Stimulated activated CD8-positive, alpha-beta memory T cell treated with anti-CD3 and anti-CD28 coated beads, Interleukin-7, amount 100 ng/mL, for 48 hours (primary cell): ENCODE data around the gene TOX2.

Experiments used
- DNase-seq, 2 donors: peaks; one replicate each; pipeline ENCODE4 v3.0.0-alpha.2; 2020; ENCODE audit warnings: low read depth in 1 of 2; ENCODE audit errors: extremely low read depth in 1 of 2

TOX2 gene

DNA sequence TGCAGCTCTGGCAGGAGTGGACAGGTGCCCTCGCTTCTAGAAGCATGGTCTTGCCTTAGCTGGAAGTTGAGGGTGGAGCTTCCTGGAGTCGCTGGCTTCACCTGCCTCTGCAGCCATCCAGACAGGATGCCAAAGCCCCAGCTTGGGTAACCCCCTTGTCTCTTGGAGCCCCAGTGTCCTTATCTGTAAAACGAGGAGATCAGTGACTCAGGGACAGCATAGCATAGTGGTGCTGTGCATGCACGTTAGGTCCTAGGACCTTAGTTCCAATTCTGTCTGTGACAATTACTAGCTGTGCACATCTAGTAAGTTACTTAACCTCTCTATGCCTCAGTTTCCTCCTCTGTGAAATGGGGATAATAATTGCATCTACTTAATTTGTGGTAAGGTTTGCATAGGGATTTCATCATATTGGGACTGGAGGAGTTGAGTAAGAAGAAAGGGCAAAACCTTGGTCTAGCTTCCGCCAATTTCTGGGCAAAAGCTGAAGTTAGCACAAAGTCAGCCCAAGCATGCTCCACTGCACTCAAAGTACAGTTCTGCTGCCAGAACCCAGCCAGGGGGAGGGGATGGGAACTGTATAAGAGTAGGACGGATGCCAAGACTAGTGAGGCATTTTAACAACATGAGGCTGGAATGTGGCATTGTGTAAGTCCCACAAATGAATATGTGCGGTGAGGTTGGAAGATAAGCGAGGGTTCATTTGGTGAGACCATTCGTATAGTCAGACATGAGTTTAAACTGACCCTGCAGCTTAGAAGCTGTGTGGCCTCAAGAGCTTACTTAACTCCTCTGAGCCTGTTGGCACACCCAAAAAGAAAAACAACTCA, 24.5 kb downstream of the TOX2 start:
- DNase-seq = no peak

DNA sequence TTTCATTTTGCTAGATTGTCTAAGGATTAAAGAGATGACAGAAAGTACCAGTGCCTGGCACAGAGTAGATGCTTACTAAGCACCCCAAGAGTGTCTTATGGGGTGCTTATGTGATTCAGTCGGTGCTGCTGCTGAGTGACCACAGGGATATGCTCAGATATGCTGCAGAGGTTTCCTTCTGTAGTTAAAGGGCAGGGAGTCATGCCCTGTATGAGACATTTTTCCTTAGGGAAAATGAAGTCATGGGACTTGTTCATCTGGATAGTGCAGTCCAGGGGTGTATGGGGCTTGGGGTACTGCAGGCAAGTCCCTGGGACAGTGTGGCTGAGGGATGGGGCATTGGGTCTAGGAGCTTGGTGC, 25.1 kb downstream of the TOX2 start:
- no peak for DNase-seq

DNA sequence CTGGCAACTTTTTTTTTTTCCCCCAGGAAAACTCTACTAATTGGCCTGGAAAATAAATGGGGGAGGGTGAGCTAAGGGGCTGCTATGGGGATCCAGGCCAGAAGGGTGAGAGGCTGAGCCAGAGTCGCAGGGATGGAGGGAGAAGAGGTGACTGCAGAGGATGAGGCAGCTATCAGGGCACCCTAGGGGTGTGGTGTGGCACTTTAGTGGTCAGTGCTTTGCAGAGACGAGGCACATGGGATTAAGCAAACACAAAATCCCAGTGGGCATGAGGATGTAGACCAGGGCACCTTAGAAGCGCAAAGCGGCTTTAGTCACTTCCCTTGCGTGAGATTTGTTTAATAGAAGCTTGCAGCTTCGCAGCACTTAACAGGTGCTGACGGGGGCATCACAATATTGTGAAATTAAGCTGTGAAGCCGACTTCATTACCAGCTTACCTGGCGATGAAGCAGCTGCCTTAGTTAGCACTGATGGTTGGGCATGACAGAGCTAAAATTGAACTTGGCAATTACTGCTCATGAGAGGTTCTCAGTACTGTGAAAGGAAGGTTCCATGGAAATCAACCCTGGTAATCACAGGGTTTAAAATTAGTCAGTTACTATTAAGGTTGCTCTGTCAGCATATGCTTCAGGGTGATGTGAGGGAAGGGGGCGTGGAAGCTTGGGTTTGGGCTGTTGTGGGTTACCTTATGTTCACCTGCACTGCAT, 26.0 kb downstream of the TOX2 start:
- no peak for DNase-seq

DNA sequence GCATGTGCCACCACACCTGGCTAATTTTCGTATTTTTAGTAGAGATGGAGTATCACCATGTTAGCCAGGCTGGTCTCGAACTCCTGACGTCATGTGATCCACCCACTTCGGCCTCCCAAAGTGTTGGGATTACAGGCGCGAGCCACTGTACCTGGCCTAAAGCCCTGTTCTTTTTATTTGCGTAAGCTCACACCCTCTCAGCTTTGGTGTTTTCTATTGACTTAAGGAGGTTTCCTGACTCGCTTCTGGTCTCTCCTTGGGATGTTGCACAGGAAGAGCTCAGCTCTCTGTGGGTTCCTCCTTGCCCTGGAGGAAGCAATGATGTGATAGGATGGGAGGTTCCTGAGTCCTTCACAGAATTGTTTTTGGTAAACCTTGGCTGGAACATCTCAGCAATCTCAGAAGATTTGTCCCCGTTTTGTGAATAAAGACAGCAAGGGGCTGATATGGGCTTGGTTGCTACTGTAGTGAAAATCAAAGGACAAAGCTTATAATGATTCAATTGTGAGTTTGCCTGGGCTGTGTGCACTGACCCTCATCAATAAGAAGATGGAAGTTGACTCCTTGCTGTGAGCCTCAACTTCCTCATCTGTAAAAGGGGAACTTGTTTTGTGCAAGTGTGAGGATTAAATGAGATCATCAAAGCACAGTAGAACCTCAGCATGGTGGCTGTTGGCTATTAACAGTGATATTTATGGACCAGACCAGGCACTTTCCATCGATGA, 27.0 kb downstream of the TOX2 start:
- DNase-seq = no peak

DNA sequence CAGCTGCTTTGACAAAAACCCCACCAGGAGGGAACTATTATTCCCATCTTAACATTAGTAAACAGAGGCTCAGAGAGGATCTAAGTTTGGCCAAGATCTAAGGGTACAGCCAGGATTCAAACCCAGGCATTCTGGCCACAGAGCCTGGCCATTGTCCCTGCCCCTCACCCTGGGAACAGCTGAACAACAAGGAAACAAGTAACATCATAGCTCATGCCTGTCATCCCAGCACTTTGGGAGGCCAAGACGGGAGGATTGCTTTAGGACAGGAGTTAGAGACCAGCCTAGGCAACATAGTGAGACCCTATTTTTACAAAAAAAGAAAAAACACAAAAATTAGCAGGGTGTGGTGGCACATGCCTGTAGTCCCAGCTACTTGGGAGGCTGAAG, 27.5 kb downstream of the TOX2 start:
- no peak for DNase-seq

DNA sequence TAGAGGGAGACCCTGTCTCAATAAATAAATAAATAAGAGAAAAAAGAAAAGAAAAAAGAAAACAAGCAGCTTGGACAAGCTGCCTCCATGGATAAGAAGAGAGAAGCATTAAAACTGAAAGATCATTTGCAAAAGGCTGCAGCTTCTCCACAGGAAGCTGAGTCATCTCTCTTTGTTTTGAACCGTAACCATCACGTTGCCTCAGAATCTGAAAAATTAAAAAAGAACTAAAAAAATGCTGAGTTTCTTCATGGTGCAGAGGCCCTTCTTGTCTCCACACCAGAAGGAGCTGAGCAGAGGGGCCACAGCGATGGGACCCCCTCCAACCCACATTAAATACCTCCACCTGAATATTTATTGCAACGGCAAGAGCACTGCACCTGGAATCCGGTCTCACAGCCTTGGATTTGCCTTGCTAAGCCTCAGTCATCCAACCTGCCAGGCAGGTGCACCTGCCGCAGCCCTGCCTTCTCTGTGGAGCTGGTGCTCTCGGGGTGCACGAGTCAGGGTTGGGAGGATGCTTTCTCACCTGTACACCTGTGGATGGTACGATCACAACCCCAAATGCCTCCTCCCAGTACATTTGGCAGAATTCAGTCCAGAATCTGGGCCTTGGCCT, 28.1 kb downstream of the TOX2 start:
- no peak for DNase-seq

DNA sequence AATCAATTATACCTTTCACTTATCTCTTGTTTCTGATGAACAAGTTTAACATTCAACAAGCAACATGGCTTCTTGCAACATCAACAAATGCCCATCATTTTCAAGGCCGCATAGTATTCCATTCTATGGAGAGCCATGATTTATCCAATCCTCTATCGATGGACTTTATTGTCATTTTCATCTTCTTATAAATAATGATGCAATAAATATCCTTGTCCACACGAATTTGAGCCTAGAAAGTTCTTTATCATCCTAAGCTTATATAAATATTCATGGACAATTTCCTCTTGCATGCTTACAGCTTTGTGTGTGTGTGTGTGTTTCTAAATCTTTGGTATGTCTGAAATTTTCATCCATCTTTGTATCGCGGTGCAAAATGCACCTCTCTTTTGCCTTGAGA, 29.1 kb downstream of the TOX2 start:
- DNase-seq = no peak

DNA sequence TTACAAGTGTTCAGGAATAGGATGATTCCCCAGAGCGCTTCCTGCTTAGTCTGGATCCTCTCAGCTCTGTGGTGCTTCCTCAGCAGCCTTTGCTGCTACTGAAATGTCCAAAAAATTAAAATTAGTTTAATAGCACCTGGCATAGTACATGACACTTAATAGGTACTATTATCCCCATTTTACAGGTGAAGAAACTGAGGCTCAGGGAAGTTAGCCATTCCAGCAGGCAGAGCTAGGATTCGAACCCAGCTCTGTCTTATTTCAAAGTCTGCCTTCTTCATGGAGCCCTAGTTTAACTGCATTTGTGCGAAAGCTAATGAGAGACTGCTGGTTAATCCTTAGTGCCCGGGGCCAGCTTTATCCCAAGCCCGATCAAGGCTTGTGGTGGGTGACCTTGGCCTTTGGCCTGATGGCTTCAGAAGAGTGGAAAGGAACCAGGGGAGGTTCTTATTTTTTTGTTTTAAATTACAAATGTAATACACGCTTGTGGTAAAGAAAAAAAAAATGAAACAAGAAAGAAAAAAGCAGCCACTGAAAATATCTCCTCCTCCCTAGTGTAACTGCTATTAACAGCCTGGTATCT, 30.1 kb downstream of the TOX2 start:
- no peak for DNase-seq

DNA sequence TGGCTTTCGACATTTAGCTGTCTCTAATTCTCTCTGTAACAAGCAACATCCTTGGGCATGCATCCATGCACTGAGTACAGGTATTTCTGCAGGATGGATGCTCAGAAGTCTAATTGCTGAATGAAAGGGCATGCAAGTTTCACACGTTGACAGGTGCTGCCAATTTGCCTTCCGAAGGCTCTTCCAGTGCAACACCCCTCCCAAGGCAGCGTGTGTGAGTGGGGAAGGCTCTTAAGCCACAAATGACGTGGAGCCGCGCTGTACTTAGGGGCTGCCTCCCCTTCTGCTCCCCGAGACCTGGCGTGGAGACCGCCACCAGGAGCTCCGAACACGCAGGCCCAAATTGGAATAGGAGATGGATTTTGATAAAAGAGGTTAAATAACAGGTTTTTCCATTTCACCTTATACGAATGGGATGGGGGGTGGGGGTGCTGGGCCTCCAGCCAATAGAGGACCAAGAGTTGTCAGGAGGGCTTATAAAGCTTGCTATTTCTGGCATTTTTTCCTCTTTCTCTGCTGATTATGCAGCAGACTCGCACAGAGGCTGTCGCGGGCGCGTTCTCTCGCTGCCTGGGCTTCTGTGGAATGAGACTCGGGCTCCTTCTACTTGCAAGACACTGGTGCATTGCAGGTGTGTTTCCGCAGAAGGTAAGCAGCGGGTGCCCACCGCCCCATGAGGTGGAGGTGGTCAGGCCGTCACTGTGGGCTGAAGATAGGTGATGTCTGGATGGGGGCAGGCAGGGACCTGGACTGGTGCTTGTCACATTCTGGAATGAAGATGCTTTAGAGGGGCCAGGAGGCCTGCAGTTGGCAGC, 30.9 kb downstream of the TOX2 start:
- DNase-seq = no peak

DNA sequence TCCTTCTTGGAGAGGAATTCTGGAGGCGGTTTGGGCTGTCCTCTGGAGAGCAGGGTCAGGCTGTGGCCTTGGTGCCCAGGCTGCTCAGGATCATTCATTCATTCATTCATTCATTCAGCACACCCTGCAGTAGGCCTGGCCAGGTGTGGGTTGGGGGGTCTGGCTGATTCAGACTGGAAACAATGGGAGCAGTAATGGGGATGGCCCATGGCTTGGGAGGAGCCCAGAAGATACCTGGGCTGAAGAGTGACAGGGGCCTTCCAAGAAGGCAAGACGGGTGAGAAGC, 31.5 kb downstream of the TOX2 start:
- no peak for DNase-seq

DNA sequence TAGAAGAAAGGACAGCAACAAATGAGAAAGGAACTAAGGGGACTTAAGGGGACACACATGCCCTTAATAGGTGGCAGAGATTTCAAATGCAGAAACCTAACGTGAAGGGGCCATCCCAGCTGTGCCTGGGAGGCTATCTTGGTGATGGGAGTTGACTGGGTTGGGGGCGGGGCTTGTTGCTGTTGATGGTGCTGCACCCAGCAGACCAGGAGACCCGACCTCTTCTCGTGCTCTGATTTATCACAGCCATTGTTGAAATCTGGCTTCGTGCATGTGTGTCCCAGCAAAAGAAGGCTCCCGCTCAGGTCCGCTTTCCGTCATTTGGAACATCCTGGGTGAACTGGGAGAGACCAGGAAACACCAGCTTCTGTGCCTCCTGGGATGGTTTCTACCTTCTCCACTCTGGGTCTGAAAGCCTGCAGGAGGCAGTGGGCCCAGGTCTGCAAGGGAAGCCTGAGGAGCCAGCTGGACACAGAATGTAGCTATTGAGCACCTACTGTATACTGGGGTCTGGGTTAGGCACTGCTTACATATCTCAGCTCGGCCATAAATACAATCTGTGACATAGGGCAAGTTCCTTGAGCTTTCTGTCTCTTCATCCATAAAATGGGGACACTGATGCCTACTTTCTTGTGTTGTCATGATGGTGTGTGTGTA, 32.1 kb downstream of the TOX2 start:
- no peak for DNase-seq

DNA sequence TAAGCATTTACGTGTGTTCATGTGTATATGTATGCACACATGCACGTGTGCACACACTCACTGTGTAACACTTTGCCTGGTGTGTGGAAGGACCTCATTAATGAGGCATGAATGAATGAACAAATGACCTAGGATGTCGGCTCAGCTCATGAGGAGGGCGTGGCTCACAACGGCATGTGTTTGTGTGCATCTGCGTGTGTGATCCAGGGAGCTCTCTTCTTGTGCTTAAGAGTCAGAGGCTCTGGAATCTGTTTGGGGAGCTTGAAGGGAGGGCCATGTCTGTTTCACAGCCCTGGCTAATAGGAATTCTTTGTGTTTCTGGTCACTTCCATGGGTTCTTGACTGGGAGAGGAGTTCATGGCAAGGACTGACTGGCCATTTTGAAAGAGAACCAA, 32.7 kb downstream of the TOX2 start:
- no peak for DNase-seq

DNA sequence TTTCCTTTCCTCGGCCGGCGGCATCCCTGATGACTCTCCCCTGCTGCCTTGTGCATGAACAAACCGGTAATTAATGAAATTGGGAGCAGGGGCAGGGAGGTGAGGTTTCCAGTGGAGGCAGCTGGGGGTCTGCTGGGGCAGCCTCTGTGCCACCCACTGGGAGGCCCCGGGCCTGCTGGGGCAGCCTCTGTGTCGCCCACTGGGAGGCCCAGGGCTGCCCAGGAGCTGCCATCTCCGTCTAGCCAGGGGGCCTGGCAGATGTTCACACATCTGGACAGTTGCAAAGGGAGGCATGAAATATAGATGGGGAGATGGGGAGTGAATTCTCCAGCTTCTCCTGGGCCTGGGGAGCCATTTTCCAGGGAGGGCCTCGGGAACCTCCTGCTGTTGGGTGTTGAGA, 33.8 kb downstream of the TOX2 start:
- no peak for DNase-seq

DNA sequence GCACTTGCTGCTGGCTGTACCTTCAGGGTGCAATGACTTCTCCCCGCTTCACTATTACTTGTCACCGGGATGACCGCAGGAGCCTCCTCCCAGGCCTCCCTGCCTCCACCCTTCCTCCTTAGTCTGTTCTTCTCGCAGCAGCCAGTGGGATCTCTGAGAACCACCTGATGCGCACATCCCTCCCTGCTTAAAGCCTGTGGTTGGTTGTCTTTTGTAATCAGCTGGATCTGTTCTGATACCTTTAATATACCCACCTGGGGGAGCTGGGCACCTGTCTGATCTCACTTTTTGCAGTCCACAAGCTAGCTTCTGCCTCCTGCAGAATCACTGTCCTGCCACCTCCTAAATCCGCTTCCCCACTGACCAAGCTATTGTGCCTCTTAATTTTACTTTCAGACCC, 34.6 kb downstream of the TOX2 start:
- DNase-seq = no peak

DNA sequence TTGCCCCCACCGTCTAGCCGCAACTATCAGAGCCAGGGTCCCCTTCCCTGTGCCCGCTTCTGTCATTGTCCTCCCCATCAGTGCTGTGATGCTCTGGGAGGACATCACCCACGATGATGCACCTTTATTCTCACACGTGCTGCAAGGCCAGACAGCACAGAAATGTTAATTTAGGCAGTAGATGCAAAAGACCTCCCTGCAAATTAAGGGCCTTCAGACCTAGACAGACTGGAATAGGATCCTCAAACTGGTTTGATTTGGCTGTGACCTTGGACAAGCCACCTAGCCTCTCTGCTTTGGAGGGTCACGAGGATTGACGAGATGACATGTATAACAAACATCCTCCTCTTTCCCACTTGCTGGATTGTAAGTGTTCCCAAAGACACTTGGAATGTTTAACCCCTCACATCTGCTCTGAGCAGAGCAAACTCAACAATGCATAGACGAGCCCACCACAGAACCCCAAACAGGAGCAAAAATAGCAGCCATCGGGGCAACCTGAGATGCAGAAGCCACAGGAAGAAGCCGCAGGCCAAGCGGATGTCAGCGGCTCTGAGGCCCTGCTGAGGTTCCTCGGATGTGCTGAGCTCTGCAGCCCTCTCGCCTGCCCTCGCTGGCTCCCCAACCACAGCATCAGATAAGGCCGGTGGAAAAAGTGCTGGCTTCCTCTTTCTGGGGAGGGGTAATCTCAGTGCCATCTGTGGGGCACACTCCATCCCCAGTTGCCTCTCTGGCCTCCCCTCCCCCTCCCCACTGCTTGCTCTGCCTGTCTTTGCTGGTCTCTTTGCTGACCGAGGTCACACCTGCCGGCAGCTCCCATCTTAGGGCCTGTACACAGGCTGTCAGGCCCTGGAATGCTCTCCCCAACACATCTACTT, 35.3 kb downstream of the TOX2 start:
- DNase-seq = peak; percentile 58 to 74

DNA sequence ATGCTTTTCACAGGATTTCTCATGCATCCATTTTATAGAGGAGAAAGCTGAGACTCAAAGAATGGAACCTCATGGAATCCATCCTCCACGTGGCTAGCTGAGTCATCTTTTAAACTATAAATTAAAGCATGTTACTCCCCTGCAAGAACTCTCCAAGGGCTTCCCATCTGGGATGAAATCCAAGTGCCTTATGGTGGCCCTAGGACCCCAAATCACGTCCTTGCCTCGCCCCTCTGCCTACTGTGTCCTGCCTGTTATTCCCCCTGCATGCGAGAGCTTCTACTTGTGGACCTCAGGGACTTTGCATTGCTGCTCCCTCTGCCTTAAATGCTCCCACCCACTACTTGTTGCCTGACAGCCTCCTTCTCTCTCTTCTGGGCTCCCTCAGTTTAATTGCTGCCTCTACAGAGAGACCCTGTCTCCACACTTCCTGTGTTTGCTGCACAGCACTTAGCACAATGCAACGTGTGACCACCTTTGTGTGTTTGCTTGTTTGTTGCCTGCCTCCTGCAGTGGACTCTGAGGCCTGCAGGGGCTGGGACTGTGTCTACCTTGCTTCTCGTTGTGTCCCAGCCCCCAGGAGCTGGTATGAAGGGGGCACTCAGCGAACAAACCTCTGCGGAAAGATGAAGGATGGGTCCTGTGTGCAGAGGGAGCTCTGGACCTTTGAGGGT, 39.4 kb downstream of the TOX2 start:
- DNase-seq = no peak

DNA sequence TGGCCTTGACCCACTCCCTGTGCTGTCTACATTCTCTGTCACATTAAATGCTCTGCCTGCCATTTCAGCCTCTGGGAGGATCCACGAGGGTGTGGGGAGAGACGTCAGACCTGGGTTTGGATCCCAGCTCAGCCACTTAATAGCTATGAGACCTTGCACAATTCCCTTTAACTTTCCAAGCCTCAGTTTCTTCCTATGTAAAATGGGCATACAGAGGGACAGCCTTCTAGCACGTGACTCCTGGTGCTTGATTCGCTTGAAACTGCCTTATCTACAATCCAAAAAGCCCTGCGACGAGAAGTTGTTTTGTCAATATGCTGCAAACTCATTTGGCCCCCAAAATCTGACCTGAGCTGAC, 40.0 kb downstream of the TOX2 start:
- DNase-seq = peak in 1 of 2 donors; percentile 25

DNA sequence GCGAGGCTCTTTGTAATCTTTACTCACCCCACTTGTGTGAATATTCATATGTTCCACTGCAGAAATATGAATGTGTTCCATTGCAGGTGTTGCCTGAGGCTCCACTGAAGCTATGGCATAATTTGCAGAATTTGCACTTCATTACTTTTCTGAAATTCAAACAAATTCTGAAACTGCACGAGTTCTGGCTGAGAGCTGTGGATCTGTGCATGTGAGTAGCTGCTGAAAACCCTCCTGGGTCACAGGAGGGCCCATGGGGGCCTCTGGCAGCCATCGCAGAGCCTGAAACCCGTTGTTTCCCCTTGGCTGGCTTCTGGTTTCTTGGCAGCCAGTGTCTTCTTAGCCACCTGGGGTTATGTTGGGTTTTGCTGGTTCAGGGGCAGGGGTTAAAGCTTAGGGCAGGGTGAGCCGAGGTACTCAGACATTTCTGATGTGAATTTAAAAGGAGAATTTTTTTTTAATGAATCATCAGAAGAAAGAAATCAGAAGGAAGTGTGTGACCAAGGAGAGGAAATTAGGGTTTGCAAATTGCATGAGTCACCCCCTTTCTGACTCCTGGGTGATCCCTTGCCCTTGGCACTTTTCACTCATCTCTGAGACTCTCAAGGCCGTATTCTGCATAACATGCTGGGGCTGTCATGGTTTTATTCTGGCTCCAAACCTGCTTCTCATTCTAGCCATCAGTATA, 40.6 kb downstream of the TOX2 start:
- peak; percentile 36 to 54 for DNase-seq
